OCI-LY1 (cell line): ENCODE measurements around the gene CACNB1.

Experiments used
- CTCF ChIP-seq: fragments of 200-600 bp; sonication (generic), shearing (Covaris generic); IDR thresholded peaks from 2 replicates; pipeline ENCODE4 v1.5.1; 2017; ENCODE audit warnings: mild to moderate bottlenecking, antibody characterized with exemption, low read length, moderate library complexity, mixed read lengths
- EZH2 ChIP-seq: fragments of 200-600 bp; sonication (generic), shearing (Covaris generic); IDR thresholded peaks from 2 replicates; pipeline ENCODE4 v1.8.0; 2017; ENCODE audit warnings: borderline replicate concordance, mixed run types, mild to moderate bottlenecking, antibody characterized with exemption, low read length, moderate library complexity, mixed read lengths

DNA sequence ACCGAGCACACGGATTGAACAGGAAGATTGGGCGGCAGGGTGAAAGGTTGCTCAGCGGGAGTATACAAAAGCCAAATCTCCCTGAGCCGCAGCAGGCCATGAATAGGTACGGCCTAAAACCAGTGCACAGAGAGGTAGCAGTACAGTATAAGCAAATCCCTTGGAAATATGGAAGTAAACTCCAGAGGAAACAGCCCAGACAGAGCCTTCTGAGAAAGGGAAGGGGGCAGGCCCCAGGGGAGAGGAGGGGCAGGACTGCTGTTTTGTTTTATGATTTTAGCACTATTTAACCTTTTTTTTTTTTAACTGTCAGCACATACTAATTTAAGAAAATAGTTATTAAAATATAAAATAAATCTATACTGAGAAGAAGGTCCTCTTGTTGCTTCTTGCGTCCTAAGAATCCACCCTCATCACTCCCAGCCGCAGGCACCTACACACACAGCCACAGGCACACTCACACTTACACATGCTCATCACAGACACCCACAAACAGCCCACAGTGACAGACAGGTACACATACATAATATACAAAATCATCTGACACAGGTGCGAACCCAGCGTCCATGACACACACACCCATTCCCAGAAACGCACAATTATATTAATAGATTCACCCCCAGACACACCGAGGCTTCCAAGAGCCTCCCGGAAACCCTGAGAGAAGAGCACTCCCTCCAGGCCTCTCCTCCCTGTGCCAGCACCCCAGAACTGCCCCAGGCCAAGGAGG, 58.9 kb downstream of the CACNB1 start:
- TF ChIP-seq CTCF (no peak), EZH2 (no peak)
